Muscle of back (tissue), 11 donors: ENCODE measurements around the gene RINT1. TPM values are rescaled to one million over a fixed set of nuclear protein-coding genes. Genes with fewer than 3 reads are reported as not detected.

ENCODE experiments used
- DNase-seq, 3 donors: peaks; one replicate each; pipeline versions ENCODE4 v3.0.0 to v3.0.0-alpha.2; 2013
- polyA plus RNA-seq, 10 donors: library from polyadenylated mRNA; unstranded; fragments of 120-200 nt; gene quantifications; one replicate each; pipeline ENCODE4 v1.2.1, GENCODE V29; 2013; ENCODE audit not compliant: insufficient read length in 10 of 10

Gene RINT1
- polyA plus RNA-seq, 10 donors: 14.9 to 26.9 (median 20.0) TPM

DNA sequence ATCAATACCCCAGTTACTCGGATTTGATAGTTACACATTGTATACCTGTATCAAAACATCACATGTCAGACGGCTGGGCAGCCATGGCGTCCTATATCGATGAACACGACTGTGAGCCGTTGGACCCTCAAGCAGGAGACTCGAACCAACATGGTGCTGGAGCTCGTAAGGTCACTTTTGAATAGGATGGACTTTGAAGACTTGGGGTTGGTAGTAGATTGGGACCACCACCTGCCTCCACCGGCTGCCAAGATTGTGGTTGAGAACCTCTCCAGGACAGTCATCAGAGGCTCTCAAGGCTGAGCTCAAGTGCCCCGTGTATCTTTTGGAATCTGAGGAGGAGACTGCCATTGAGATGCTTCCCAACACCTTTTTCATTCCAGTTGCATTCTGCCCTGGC is 1.9 kb upstream of the RINT1 start:
- DNase-seq: no peak

DNA sequence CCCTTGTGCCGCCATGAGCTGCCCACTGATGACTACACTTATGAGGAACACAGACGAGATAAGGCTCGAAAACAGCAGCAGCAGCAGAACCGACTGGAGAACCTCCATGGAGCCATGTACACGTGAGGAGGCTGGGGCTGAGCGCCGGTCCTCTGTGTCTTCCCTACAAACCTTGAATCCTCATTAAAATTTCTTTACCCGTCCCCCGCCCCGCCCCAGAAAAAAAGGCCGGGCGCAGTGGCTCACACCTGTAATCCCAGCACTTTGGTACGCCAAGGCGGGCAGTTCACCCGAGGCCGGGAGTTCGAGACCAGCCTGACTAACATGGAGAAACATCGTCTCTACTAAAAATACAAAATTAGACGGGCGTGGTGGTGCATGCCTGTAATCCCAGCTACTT is 1.5 kb upstream of the RINT1 start:
- no peak for DNase-seq

DNA sequence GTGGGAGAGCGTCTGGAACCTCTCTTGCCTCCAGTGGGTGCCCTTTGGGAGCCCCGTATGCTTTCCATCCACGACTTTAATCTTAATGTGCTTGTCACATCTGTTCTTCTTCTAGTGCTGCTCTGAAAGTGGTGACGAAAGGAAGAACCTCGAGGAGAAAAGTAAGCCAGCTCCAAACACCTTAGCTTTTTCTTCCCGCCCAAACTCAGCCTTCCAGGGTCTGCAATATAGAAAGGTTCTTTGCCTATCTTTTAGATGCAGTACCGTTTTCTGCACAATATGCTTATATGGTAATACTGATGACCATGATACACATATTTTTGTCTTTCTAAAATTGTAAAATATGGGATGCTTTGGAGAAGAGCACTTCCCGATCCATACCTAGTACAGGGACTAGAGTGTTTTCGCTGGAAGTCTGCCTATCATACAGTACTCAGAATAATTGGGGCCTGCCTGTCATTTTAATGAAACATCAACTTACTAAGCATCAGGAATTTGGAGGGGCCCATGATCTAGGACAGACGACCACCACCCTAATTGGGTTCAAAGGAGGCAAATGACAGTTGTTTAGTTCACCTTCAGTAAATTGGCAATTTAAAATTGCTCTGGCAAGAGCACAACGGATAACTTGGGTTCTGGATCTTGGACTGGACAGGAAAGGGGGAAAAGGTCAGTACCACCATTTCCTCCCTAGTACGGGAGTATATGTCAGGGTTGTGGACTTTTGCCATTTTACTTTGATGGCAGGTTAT is 884 bp downstream of the RINT1 start:
- DNase-seq: peak in 1 of 3 donors; percentile 1

DNA sequence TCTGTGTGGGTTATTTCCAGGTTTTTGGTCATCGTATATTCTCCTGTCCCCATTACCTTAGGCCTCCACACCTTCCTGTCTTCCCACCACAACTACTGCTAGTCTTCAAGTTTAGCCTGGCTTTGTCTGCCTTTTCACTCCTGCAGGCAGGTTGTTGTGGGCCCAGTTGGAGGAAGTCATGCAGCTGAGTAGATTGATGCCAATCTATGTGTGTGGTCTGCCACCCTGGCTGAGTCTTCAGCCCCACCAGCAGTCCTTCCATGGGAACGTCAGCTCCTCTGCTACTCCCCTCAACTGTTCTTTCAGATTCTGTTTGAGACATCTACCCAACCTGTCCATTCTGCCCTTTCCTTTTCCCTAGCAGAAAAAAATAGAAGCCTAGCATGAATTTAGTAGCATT is 6.3 kb downstream of the RINT1 start:
- DNase-seq: no peak

DNA sequence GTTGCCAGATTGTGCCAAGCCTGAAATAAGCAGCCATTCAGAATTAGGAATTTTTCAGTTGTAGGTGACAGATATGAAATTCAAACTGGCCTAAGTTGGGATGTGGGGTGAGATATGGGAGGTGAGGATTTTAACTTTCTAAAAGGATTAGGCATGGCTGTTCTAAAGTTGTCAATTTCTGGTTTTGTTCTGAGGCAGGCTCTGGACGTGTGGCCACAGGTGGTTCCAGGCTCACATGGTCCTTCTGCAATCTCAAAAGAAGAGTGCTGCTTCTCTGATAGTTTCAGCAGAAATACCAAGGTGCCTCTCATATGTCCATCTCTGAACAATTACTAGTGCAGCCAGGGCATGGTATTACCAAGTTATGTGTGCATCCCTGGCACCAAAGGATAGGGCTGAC is 27.9 kb downstream of the RINT1 start:
- DNase-seq: no peak

DNA sequence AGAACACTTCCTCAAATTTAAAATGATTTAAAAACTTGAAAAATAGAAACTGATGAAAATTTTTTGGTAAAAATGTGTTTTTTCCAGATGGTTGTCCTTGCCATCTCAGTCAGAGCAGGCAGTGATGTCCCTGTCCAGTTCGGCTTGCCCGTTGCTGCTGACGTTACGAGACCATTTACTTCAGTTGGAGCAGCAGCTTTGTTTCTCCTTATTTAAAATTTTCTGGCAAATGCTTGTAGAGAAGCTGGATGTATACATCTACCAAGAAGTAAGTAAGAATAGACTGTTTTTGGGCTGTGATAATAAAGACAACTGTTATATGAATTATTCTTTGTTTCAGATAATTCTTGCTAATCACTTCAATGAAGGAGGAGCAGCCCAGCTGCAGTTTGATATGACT is 33.2 kb downstream of the RINT1 start:
- no peak for DNase-seq

DNA sequence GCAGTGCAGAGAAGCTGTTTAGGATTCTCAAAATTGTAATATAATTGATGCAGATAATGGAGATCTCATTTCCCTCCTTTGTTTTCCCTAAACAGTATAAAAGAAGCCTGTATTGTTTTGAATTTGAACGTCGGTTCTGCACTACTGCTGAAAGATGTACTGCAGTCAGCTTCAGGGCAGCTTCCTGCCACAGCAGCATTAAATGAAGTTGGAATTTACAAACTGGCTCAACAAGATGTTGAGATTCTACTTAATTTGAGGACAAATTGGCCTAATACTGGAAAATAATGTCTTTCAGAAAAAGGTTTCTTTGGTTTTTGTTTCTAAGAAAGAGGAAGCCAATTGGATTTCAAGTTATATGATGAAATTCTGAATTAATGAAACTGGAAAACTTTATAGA is 35.0 kb downstream of the RINT1 start:
- no peak for DNase-seq

DNA sequence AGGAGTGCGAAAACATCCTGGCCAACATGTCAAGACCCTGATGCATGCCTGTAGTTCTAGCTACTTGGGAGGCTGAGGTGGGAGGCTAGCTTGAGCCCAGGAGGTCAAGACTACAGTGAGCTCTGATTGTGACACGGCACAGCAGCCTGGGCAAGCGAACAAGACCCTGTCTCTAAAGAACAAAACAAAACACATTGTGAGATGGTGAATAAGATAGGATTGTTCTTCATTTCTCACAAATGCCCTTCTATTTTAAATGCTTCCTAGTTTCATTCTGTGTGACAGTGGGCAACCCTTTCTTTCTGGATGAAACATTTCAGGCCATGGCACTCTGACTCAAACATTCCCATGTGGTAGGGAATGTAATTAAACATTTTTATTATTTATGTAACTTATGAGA is 35.8 kb downstream of the RINT1 start:
- no peak for DNase-seq

DNA sequence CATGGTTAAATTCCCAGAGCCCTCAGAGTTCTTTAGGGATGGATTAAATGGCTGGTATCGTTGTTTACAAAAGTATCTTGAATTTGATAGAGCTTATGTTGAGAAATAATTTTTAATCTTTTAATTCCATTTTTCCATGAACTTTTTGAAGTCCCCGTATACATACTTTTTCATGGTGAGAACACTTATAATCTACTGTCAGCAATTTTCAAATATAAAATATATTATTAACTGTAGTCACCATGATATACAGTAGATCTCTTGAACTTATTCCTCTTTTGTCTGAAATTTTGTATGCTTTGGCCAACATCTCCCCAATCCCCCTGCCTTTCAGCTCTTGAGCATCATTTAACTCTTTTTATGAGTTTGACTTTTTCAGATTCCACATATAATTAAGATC is 39.9 kb downstream of the RINT1 start:
- no peak for DNase-seq

DNA sequence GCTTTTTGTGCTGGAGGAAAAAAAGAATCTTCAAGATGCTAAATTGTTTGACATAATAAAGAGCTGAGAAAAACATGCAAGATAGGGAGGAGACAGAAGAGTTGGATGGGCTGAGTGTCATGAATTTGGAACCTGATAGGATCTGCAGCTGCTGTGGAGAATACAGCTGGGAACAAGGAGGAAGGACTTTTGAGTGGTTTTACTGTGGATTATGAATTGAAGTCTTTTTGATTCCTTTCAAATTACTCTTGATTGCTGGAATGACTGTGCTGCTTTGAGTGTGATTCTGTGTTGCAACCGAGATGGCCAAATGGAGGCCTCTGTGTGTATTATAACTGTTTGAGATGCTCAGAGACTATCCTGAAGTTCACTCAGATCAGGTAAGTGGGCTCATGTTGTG is 45.2 kb downstream of the RINT1 start:
- DNase-seq: peak in 1 of 3 donors; percentile 48

DNA sequence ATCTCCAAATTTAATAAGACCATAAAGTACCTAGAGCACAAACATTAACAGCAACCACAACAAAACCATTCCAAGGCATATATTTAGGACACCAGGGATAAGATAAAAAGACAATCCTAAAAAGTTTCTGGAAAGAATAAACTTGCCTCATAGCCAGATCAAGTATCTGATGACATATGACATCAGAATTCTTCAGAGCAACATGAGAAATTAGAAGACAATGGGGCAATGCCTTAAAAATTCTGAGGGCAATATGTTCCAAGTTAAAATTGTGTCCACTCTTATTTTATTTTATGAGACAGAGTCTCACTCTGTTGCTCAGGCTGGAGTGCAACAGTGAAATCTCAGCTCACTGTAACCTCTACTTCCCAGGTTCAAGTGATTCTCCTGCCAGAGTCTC is 46.5 kb downstream of the RINT1 start:
- no peak for DNase-seq

DNA sequence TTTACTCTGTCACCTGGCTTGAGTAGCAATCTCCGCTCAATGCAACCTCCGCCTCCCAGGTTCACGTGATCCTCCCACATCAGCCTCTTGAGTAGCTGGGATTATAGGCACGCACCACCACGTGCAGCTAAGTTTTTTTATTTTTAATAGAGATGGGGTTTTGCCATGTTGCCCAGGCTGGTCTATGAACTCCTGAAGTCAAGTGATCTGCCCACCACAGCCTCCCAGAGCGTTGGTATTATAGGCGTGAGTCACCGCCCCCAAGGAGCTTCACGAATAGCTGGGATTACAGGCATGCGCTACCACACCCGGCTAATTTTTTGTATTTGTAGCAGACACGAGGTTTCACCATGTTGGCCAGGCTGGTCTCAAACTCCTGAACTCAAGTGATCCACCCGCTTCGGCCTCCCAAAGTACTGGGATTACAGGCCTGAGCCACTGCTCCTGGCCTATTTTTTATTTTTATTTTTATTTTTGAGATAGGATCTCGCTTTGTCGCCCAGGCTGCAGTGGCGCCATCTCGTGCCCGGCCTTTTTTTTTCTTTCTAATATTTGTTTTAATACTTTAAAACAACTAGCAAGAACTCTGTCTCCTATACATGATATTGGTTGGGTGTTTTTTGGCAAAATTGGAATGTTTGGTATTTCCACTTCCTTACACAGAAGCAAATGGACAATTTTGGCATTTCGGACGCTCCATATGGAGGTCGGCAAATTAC is 48.2 kb downstream of the RINT1 start:
- no peak for DNase-seq

DNA sequence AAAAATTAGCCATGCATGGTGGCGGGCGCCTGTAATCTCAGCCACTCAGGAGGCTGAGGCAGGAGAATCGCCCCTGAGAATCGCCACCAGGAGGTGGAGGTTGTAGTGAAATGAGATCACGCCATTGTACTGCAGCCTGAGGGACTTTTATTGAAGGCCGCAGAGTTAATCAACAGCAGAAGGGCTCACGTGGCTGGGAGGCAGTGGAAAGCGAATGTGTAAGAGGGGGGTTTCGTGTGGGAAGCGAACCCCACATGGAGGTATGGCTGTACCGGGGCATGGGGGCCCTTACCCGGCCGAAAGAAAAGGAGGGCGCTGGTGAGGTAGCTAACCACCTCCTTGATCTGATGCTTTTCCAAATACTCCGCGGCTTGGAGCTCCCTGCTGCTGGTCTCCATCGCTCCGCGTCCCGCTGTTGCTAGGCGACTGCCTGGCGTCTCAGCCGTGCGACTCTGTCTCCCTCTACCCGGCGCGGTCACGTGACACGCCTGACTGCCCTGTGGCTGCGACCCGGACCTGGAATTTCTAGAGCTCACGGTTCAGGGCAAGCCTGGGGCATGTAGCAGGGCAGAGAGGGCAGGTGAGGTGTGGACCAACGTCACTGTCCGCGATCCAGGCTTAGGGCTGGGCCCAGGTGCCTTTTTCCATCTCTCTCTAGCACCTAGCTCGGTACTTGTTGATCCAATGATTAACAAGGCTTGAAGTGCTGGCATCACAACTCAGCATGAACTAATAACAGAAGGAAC is 49.2 kb downstream of the RINT1 start, which contains the start of gene EFCAB10:
Gene EFCAB10 (minus strand): TSS at position 428 of the 746 bp plus-strand sequence. CDS start 30 bp downstream, at position 398.
- peak; percentile 21 to 67 (median 27) for DNase-seq

DNA sequence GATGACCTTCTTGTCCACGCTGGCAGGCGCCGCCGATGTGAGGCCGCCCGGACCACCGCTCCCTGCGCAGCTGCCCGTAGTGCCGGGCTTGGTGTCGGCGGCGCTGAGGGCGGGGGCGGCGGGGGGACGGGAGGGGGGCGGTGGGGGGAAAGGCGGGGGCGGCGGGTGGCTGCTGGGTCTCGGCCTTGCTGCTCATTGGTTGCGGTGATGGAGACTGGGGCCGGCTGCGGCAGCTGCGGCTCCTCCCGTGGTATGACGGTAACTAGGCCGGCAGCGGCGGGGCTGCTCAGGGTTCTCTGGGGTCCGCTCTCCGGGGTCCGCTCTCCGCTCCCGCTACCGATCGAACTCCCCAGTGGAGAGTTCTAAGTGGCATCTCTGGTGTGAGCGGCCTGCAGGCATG is 51.1 kb downstream of the RINT1 start:
- DNase-seq: no peak

DNA sequence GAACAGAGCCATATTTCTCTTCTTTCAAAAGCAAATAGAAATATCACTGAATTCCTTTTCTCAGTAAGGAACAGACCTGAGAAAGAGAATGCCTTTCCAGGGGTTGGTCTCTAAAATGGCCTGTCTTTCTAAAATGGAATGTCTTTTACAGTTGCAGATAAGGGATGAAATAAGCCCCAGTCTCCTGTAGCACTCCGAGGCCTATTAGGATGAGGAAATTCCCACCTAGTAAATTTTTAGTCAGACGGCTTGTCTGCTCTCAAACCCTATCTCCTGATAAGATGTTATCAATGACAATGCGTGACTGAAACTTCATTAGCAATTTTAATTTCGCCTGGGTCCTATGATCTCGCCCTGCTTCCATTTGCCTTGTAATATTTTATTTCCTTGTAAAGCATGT is 52.2 kb downstream of the RINT1 start:
- DNase-seq: no peak

DNA sequence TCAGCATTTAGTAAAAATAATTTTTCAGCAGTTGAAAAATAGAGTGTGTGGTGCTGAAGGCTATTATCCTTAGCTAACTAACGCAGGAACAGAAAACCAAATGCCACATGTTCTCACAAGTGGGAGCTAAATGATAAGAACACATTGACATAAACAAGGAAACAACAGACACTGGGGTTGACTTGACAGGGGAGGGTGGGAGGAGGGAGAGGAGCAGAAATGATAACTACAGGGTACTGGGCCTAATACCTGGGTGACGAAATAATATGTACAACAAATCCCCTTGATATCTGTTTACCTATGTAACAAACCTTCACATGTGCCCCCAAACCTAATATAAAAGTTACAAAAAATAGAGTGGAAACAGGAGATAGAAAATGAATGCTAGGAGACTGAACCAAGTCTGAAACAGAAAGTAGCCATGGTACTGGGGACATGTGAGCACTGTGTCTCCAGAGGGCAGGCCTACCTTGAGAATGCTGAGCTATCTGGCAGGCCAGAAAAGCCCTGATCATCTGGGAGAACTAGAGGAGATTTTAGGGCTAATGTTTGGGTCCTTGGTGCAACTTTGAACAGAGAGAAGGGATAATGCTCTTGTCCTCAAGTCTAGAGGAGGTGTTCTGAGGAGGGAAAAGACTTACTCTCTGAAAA is 54.0 kb downstream of the RINT1 start:
- DNase-seq: no peak

DNA sequence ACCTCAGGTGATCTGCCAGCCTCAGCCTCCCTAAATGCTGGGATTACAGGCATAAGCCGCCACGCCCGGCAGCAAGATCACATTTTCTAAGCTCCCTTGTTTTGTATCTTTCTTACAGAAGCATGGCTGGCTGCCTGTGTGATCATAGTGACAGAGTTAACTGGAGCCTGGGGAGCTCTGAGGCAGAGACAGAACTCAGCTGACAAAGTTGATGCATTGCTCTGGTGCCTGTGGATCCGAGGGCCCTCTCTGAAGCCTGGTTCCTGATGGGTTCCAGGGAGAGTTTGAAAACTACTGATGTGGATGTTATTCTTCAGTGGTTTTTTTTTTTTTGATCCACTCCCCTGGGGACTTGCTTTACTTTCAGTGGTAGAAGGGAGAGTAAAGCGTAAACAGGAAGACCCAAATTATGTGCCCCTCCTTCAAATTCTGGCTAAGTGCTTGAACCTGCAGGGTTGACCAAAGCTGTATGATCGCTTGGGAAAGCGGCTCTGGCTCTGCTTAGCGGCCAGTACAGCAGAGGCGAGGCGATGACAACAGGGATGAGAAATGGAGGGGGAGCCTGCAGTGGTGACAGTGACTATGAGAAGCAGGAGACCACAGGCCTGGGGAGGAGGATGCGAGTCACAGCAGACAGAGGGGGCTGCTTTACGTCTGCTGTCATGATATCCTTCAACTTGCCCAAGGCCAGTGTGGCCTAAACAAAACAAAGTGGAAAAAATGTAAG is 56.1 kb downstream of the RINT1 start:
- no peak for DNase-seq

DNA sequence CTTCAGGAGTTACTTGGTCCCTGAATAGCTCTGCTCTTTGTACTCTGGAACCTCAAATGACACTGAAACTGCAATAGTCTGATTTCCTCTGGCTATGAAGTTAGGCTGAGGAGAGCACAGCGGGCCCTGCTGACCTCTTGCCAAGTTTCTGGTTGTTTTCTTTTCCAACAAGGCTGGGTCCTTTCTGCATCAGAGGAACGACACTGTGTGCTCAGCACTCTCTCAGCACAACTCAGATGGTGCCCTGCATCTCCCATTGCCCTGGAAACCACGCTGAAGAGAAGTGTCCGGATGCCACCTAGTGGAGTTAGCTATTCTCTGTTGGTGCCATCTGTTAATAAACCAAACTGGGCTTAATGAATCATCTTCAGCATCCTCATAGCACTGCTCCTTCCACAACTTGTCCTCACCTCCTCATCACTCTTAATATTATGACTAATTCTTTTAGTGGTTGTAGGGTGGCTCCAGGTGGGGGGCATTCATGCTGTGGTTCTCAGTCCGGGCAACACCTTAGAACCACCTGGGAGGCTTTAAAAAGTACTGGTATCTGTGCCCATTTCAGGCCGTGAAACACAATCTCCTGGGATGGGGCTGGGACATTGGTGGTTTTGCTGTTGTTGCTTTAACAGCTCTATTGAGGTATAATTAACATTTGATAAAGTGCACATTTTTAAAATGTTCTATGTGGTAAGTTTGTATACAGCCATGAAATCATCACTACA is 57.5 kb downstream of the RINT1 start:
- DNase-seq: peak; percentile 47 to 67 (median 47)

DNA sequence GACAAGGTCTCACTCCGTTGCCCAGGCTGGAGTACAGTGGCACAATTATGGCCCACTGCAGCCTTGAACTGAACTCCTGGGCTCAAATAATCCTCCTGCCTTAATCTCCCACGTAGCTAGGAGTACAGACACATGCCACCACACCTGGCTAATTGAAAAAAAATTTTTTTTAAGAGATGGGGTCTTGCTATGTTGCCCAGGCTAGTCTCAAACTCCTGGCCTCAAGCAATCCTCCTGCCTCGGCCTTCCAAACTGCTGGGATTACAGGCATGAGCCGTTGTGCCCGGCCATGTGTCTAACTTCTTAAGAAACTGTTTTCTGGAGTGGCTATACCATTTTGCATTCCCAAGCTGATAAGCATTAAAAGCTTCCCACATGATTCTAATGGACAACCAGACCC is 58.8 kb downstream of the RINT1 start:
- no peak for DNase-seq

DNA sequence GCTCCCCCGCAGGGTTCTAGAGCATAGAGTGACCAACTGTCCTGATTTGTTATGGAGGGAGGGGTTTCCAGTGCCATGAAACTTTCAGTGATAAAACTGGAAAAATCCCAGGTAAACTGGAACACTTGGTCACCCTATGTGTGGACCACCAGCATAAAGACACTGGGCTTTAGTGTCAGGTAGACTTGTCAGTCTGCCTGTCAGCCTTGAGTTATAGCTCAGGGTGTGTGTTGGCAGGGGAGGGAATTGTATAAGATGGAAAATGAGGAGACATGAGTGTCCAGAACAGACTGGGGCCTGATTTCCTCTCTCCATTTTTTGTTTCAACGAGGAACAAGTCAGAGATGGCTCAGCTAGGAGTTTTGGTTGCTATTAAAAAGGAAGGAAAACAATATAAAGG is 59.5 kb downstream of the RINT1 start:
- no peak for DNase-seq

DNA sequence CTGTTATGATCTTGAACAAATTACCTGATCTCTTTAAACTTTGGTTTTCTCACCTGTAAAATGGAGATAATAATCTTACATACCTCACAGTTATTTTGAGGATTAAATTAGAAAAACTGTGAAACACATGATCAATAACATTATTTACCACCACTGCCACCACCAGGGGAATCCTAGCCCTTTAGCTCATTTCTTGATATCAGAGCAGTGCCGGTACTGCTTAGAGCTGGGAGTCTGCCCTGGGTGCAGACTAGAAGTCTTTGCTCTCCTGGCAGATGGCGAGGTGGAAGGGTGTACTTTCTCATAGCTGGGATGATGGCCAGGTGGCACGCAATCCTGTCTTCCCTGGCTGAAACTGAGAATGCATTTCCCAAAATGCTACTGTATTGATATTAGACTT is 62.0 kb downstream of the RINT1 start:
- DNase-seq: no peak
